Astrocyte (in vitro differentiated cells and primary cell): ENCODE data around the gene LFNG.

ENCODE experiments used
- EZH2 ChIP-seq: IDR thresholded peaks from 2 replicates; pipeline ENCODE4 v1.6.1; 2012; ENCODE audit warnings: mild to moderate bottlenecking, low read length, inconsistent platforms; ENCODE audit not compliant: insufficient read depth
- TF ChIP-seq, protein P1 (sequence below): IDR thresholded peaks from 2 replicates; pipeline ENCODE4 v1.5.1; 2011; ENCODE audit warnings: low read depth, mild to moderate bottlenecking, inconsistent platforms, low read length, moderate library complexity; ENCODE audit not compliant: insufficient read depth

DNA sequence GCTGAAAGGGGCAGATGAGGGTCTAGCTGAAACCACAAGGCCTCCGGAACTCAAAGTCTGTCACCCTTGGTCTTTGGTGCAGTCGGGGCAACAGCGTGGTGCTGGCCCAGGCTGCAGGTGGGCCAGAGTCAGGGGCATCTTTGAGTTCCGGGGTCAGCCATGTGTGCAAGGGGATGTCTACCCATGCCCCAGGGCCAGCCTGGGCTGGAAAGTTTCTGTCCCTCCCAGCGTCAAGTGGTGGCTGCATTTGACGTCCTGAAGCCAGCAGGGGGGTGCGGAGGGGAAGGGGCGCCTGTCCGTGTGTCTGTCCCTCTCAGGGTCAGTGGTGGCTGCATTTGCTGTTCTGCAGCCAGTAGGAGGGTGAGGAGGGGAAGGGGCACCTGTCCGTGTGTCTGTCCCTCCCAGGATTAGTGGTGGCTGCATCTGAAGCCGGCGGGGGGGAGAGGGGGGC lies 35.1 kb downstream of the LFNG start:
- TF ChIP-seq, protein P1, sequence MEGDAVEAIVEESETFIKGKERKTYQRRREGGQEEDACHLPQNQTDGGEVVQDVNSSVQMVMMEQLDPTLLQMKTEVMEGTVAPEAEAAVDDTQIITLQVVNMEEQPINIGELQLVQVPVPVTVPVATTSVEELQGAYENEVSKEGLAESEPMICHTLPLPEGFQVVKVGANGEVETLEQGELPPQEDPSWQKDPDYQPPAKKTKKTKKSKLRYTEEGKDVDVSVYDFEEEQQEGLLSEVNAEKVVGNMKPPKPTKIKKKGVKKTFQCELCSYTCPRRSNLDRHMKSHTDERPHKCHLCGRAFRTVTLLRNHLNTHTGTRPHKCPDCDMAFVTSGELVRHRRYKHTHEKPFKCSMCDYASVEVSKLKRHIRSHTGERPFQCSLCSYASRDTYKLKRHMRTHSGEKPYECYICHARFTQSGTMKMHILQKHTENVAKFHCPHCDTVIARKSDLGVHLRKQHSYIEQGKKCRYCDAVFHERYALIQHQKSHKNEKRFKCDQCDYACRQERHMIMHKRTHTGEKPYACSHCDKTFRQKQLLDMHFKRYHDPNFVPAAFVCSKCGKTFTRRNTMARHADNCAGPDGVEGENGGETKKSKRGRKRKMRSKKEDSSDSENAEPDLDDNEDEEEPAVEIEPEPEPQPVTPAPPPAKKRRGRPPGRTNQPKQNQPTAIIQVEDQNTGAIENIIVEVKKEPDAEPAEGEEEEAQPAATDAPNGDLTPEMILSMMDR: no peak
- TF ChIP-seq EZH2: no peak
